H9 (cell line): ENCODE measurements around the gene MSLN. TPM values are rescaled to one million over a fixed set of nuclear protein-coding genes. Genes with fewer than 3 reads are reported as not detected.

Experiments
- DNase-seq: peaks from one replicate; pipeline ENCODE4 v3.0.0-alpha.2; 2017
- H2AFZ ChIP-seq: one replicate; pipeline ENCODE4 v1.6.1; 2013; ENCODE audit warnings: mild to moderate bottlenecking, low read length, control low read depth, moderate library complexity
- H2AK5ac ChIP-seq: 2 replicates; pipeline ENCODE4 v1.6.1; 2013; ENCODE audit warnings: low read length, control low read depth, mixed read lengths; ENCODE audit not compliant: insufficient read length
- H2BK120ac ChIP-seq: one replicate; pipeline ENCODE4 v1.6.1; 2013; ENCODE audit warnings: low read depth, mild to moderate bottlenecking, low read length, control low read depth, inconsistent platforms; ENCODE audit not compliant: poor library complexity, severe bottlenecking
- H2BK12ac ChIP-seq: 2 replicates; pipeline ENCODE4 v1.6.1; 2013; ENCODE audit warnings: low read length, control low read depth, mixed read lengths, low read depth; ENCODE audit not compliant: insufficient read length
- H2BK15ac ChIP-seq: 2 replicates; pipeline ENCODE4 v1.6.1; 2013; ENCODE audit warnings: low read depth, low read length, control low read depth
- H2BK20ac ChIP-seq: one replicate; pipeline ENCODE4 v1.6.1; 2013; ENCODE audit warnings: low read depth, mild to moderate bottlenecking, low read length, control low read depth, inconsistent platforms; ENCODE audit not compliant: poor library complexity, severe bottlenecking
- H2BK5ac ChIP-seq: 2 replicates; pipeline ENCODE4 v1.6.1; 2013; ENCODE audit warnings: low read length, control low read depth, mixed read lengths; ENCODE audit not compliant: insufficient read length
- H3K14ac ChIP-seq: 2 replicates; pipeline ENCODE4 v1.6.1; 2013; ENCODE audit warnings: low read length, control low read depth; ENCODE audit not compliant: insufficient read depth
- H3K18ac ChIP-seq: 2 replicates; pipeline ENCODE4 v1.6.1; 2013; ENCODE audit warnings: low read depth, mild to moderate bottlenecking, mixed read lengths, low read length, control low read depth; ENCODE audit not compliant: insufficient read length
- H3K23ac ChIP-seq: 2 replicates; pipeline ENCODE4 v1.6.1; 2013; ENCODE audit warnings: low read length, control low read depth, mixed read lengths, low read depth; ENCODE audit not compliant: insufficient read length
- H3K23me2 ChIP-seq: 2 replicates; pipeline ENCODE4 v1.6.1; 2013; ENCODE audit warnings: low read depth, mild to moderate bottlenecking, mixed read lengths, low read length, control low read depth; ENCODE audit not compliant: insufficient read length, poor library complexity, severe bottlenecking
- H3K27ac ChIP-seq: 2 replicates; pipeline ENCODE4 v1.5.1; 2013; ENCODE audit warnings: low read length, control low read depth, mixed read lengths, low read depth; ENCODE audit not compliant: insufficient read length
- H3K27me3 ChIP-seq: 2 replicates; pipeline ENCODE4 v1.6.1; 2013; ENCODE audit warnings: low read length, control low read depth, inconsistent platforms; ENCODE audit not compliant: insufficient read depth
- H3K4ac ChIP-seq: 2 replicates; pipeline ENCODE4 v1.6.1; 2013; ENCODE audit warnings: low read depth, mild to moderate bottlenecking, control low read depth, inconsistent platforms, low read length, moderate library complexity
- H3K4me1 ChIP-seq: 2 replicates; pipeline ENCODE4 v1.6.1; 2013; ENCODE audit warnings: low read length, control low read depth, inconsistent platforms; ENCODE audit not compliant: insufficient read depth
- H3K4me2 ChIP-seq: 2 replicates; pipeline ENCODE4 v1.6.1; 2013; ENCODE audit warnings: low read length, control low read depth, mixed read lengths; ENCODE audit not compliant: insufficient read length, insufficient read depth
- H3K56ac ChIP-seq: 2 replicates; pipeline ENCODE4 v1.6.1; 2013; ENCODE audit warnings: low read depth, mild to moderate bottlenecking, mixed read lengths, low read length, control low read depth; ENCODE audit not compliant: insufficient read length
- H3K79me1 ChIP-seq: 2 replicates; pipeline ENCODE4 v1.6.1; 2013; ENCODE audit warnings: low read depth, mild to moderate bottlenecking, moderate library complexity, low read length, control low read depth, inconsistent platforms; ENCODE audit not compliant: insufficient read depth, poor library complexity, severe bottlenecking
- H3K79me2 ChIP-seq: 2 replicates; pipeline ENCODE4 v1.6.1; 2013; ENCODE audit warnings: low read length, control low read depth, inconsistent platforms; ENCODE audit not compliant: insufficient read depth
- H3K9ac ChIP-seq: 2 replicates; pipeline ENCODE4 v1.6.1; 2013; ENCODE audit warnings: low read length, control low read depth, mixed read lengths; ENCODE audit not compliant: insufficient read length; ENCODE audit errors: extremely low read depth
- H3K9me3 ChIP-seq: one replicate; pipeline ENCODE4 v1.6.1; 2013; ENCODE audit warnings: low read depth, low read length, inconsistent platforms; ENCODE audit not compliant: control insufficient read depth
- H3T11ph ChIP-seq: one replicate; pipeline ENCODE4 v1.6.1; 2013; ENCODE audit warnings: mild to moderate bottlenecking, low read length, control low read depth, inconsistent platforms
- H4K20me1 ChIP-seq: one replicate; pipeline ENCODE4 v1.6.1; 2013; ENCODE audit not compliant: control insufficient read depth, insufficient read length, insufficient read depth
- H4K5ac ChIP-seq: 2 replicates; pipeline ENCODE4 v1.6.1; 2013; ENCODE audit warnings: low read depth, mild to moderate bottlenecking, mixed read lengths, low read length, control low read depth; ENCODE audit not compliant: insufficient read length
- H4K8ac ChIP-seq: replicated peaks from 2 replicates; pipeline ENCODE4 v1.6.1; 2013; ENCODE audit warnings: low read length, control low read depth, mixed read lengths, low read depth; ENCODE audit not compliant: insufficient read length
- H4K91ac ChIP-seq: 2 replicates; pipeline ENCODE4 v1.6.1; 2013; ENCODE audit warnings: low read depth, mild to moderate bottlenecking, moderate library complexity, mixed read lengths, low read length, control low read depth; ENCODE audit not compliant: insufficient read length
- H3K27ac Mint-ChIP-seq, 3 experiments: 2 replicates in 2 of 3; 3 replicates in 1 of 3; pipeline ENCODE4 v1.8.0; 2020 to 2021; ENCODE audit warnings: mixed read lengths in 3 of 3, mild to moderate bottlenecking in 1 of 3, moderate library complexity in 1 of 3
- H3K27me3 Mint-ChIP-seq: 2 replicates; pipeline ENCODE4 v1.8.0; 2021; ENCODE audit warnings: low read depth, mild to moderate bottlenecking, moderate library complexity, mixed read lengths
- H3K36me3 Mint-ChIP-seq, 3 experiments: 2 replicates in 2 of 3; 3 replicates in 1 of 3; pipeline ENCODE4 v1.8.0; 2020 to 2021; ENCODE audit warnings: low read depth in 3 of 3, mixed read lengths in 3 of 3; ENCODE audit not compliant: insufficient read depth in 1 of 3
- H3K4me1 Mint-ChIP-seq, 2 experiments: 2 replicates each; pipeline ENCODE4 v1.8.0; 2020; ENCODE audit warnings: mixed read lengths in 2 of 2
- H3K4me3 Mint-ChIP-seq, 2 experiments: 2 replicates in 1 of 2; 3 replicates in 1 of 2; pipeline ENCODE4 v1.8.0; 2020 to 2021; ENCODE audit warnings: mild to moderate bottlenecking in 2 of 2, mixed read lengths in 2 of 2, moderate library complexity in 1 of 2
- H3K9me3 Mint-ChIP-seq, 2 experiments: 2 replicates in 1 of 2; 3 replicates in 1 of 2; pipeline ENCODE4 v1.8.0; 2020; ENCODE audit warnings: mild to moderate bottlenecking in 2 of 2, mixed read lengths in 2 of 2, moderate library complexity in 1 of 2
- WGBS: extraction: QIAGEN DNeasy Blood & Tissue Kit; methylation state at CpG from one replicate; pipeline ENCODE4 v1.1.7; 2013; ENCODE audit warnings: missing lambda C conversion rate, low lambda C conversion rate, mixed read lengths; ENCODE audit not compliant: insufficient read length; ENCODE audit errors: extremely low coverage; 5-methylcytosine and 5-hydroxymethylcytosine counted together
- total RNA-seq: library from RNA; stranded (reverse); gene quantifications from 2 replicates; pipeline ENCODE4 v1.2.1, GENCODE V29; 2021
- TF ChIP-seq, protein P1 (sequence below): fragments of 200-600 bp; sonication (generic); conservative IDR thresholded peaks from 3 replicates; pipeline ENCODE4 v1.8.0; 2021; ENCODE audit warnings: antibody characterized with exemption, mild to moderate bottlenecking

Gene MSLN
- total RNA-seq, 1 experiment from 2014 or later, result 0.22 TPM

GRCh38 chr16:780296-780695 is 19.8 kb downstream of the MSLN start:
- Mint-ChIP-seq H3K27me3 (peaks cover 31% of the 10 kb centered on the region), H3K4me1 (no peaks in the 10 kb centered on the region), H3K27ac (no peak overlapping the region; a peak in 1 of 7 replicates), H3K9me3 (no peaks in the 10 kb centered on the region), H3K36me3 (peaks cover 0 to 6% (median 0%) of the 10 kb centered on the region in 3 experiments; a peak in 2 of 7 replicates), H3K4me3 (peak overlapping the region in 1 of 2 experiments; percentile 32; a peak in 1 of 5 replicates)
- no peak overlapping the region for H3K18ac ChIP-seq
- H3K27ac ChIP-seq, result no peak overlapping the region
- TF ChIP-seq, protein P1, sequence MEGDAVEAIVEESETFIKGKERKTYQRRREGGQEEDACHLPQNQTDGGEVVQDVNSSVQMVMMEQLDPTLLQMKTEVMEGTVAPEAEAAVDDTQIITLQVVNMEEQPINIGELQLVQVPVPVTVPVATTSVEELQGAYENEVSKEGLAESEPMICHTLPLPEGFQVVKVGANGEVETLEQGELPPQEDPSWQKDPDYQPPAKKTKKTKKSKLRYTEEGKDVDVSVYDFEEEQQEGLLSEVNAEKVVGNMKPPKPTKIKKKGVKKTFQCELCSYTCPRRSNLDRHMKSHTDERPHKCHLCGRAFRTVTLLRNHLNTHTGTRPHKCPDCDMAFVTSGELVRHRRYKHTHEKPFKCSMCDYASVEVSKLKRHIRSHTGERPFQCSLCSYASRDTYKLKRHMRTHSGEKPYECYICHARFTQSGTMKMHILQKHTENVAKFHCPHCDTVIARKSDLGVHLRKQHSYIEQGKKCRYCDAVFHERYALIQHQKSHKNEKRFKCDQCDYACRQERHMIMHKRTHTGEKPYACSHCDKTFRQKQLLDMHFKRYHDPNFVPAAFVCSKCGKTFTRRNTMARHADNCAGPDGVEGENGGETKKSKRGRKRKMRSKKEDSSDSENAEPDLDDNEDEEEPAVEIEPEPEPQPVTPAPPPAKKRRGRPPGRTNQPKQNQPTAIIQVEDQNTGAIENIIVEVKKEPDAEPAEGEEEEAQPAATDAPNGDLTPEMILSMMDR, result no peak
- no peak overlapping the region for H3K23ac ChIP-seq
- no peak overlapping the region for H3K56ac ChIP-seq
- H2BK15ac ChIP-seq, result no peak overlapping the region
- H4K20me1 ChIP-seq, result peaks cover 3% of the 10 kb centered on the region
- no peak for DNase-seq
- H3K9me3 ChIP-seq, result no peaks in the 10 kb centered on the region
- no peak overlapping the region for H4K8ac ChIP-seq
- H2AK5ac ChIP-seq, result no peak overlapping the region
- no peak overlapping the region for H4K91ac ChIP-seq
- H2BK12ac ChIP-seq, result no peak overlapping the region
- H2BK120ac ChIP-seq, result no peak overlapping the region
- H3K4me1 ChIP-seq, result no peaks in the 10 kb centered on the region
- no peak overlapping the region for H3K9ac ChIP-seq
- H2AFZ ChIP-seq, result no peak overlapping the region
- H3K79me1 ChIP-seq, result no peaks in the 10 kb centered on the region
- H3K14ac ChIP-seq, result no peak overlapping the region
- no peak overlapping the region for H3K4me2 ChIP-seq
- H3K79me2 ChIP-seq, result no peaks in the 10 kb centered on the region
- H3K23me2 ChIP-seq, result no peaks in the 10 kb centered on the region
- no peak overlapping the region for H4K5ac ChIP-seq
- H3K4ac ChIP-seq, result no peak overlapping the region
- no peak overlapping the region for H3T11ph ChIP-seq
- no peak overlapping the region for H2BK5ac ChIP-seq
- no CpG with 5 or more reads among the region's 16 CpGs for WGBS
- no peaks in the 10 kb centered on the region; the same call in 1 of the 2 replicates for H3K27me3 ChIP-seq
- no peak overlapping the region for H2BK20ac ChIP-seq
